GM23338 (cell line): ENCODE data around the gene B4GAT1.

Source experiments
- CREB1 ChIP-seq: fragments of 250-450 bp; sonication (Bioruptor Pico); IDR thresholded peaks from 2 replicates; pipeline ENCODE4 v1.5.0; 2020; ENCODE audit warnings: low read depth, mild to moderate bottlenecking, moderate library complexity
- EZH2 ChIP-seq: fragments of 200-600 bp; sonication (generic); IDR thresholded peaks from one replicate; pipeline ENCODE4 v1.8.0; 2017; ENCODE audit warnings: antibody characterized with exemption, mild to moderate bottlenecking, low read depth; ENCODE audit not compliant: unreplicated experiment
- EZH2phosphoT487 ChIP-seq: fragments of 200-600 bp; sonication (generic); IDR thresholded peaks from one replicate; pipeline ENCODE4 v1.8.1; 2018; ENCODE audit warnings: antibody characterized with exemption; ENCODE audit not compliant: unreplicated experiment
- JUNB ChIP-seq: IDR thresholded peaks from one replicate; pipeline ENCODE4 v1.6.1; 2016; ENCODE audit warnings: antibody characterized with exemption; ENCODE audit not compliant: unreplicated experiment
- POLR2AphosphoS5 ChIP-seq: IDR thresholded peaks from 2 replicates; pipeline ENCODE4 v1.6.1; 2016; ENCODE audit warnings: antibody characterized with exemption, low read depth
- STAT1 ChIP-seq: IDR thresholded peaks from one replicate; pipeline ENCODE4 v1.6.1; 2016; ENCODE audit warnings: antibody characterized with exemption; ENCODE audit not compliant: unreplicated experiment
- TF ChIP-seq, protein P1 (sequence below), 2 experiments: fragments of 200-600 bp in 1 of 2; sonication (generic) in 1 of 2; conservative IDR thresholded peaks; 2 replicates each; pipeline versions ENCODE4 v1.5.1 to v1.6.1; 2016 to 2017; ENCODE audit warnings: antibody characterized with exemption in 2 of 2, low read depth in 2 of 2, mild to moderate bottlenecking in 2 of 2, moderate library complexity in 1 of 2
- TF ChIP-seq, protein P2 (sequence below): IDR thresholded peaks from one replicate; pipeline ENCODE4 v1.6.1; 2018; ENCODE audit warnings: antibody characterized with exemption; ENCODE audit not compliant: unreplicated experiment
- TF ChIP-seq, protein P3 (sequence below): fragments of 250-450 bp; sonication (Bioruptor Pico); IDR thresholded peaks from 2 replicates; pipeline ENCODE4 v1.5.0; 2020; ENCODE audit warnings: mild to moderate bottlenecking, moderate library complexity

- TF ChIP-seq, protein P1, sequence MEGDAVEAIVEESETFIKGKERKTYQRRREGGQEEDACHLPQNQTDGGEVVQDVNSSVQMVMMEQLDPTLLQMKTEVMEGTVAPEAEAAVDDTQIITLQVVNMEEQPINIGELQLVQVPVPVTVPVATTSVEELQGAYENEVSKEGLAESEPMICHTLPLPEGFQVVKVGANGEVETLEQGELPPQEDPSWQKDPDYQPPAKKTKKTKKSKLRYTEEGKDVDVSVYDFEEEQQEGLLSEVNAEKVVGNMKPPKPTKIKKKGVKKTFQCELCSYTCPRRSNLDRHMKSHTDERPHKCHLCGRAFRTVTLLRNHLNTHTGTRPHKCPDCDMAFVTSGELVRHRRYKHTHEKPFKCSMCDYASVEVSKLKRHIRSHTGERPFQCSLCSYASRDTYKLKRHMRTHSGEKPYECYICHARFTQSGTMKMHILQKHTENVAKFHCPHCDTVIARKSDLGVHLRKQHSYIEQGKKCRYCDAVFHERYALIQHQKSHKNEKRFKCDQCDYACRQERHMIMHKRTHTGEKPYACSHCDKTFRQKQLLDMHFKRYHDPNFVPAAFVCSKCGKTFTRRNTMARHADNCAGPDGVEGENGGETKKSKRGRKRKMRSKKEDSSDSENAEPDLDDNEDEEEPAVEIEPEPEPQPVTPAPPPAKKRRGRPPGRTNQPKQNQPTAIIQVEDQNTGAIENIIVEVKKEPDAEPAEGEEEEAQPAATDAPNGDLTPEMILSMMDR (conservative IDR thresholded peaks at IDR 0.05; ENCODE audit: low read depth in 2 of 2) = no peak
- no peak for TF ChIP-seq EZH2
- TF ChIP-seq STAT1 = no peak
- TF ChIP-seq CREB1 (CRISPR knock-in tag) = no peak
- TF ChIP-seq JUNB = no peak
- TF ChIP-seq POLR2AphosphoS5 = no peak
- TF ChIP-seq, protein P2, sequence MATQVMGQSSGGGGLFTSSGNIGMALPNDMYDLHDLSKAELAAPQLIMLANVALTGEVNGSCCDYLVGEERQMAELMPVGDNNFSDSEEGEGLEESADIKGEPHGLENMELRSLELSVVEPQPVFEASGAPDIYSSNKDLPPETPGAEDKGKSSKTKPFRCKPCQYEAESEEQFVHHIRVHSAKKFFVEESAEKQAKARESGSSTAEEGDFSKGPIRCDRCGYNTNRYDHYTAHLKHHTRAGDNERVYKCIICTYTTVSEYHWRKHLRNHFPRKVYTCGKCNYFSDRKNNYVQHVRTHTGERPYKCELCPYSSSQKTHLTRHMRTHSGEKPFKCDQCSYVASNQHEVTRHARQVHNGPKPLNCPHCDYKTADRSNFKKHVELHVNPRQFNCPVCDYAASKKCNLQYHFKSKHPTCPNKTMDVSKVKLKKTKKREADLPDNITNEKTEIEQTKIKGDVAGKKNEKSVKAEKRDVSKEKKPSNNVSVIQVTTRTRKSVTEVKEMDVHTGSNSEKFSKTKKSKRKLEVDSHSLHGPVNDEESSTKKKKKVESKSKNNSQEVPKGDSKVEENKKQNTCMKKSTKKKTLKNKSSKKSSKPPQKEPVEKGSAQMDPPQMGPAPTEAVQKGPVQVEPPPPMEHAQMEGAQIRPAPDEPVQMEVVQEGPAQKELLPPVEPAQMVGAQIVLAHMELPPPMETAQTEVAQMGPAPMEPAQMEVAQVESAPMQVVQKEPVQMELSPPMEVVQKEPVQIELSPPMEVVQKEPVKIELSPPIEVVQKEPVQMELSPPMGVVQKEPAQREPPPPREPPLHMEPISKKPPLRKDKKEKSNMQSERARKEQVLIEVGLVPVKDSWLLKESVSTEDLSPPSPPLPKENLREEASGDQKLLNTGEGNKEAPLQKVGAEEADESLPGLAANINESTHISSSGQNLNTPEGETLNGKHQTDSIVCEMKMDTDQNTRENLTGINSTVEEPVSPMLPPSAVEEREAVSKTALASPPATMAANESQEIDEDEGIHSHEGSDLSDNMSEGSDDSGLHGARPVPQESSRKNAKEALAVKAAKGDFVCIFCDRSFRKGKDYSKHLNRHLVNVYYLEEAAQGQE = no peak
- TF ChIP-seq EZH2phosphoT487 = no peak
- TF ChIP-seq, protein P3, sequence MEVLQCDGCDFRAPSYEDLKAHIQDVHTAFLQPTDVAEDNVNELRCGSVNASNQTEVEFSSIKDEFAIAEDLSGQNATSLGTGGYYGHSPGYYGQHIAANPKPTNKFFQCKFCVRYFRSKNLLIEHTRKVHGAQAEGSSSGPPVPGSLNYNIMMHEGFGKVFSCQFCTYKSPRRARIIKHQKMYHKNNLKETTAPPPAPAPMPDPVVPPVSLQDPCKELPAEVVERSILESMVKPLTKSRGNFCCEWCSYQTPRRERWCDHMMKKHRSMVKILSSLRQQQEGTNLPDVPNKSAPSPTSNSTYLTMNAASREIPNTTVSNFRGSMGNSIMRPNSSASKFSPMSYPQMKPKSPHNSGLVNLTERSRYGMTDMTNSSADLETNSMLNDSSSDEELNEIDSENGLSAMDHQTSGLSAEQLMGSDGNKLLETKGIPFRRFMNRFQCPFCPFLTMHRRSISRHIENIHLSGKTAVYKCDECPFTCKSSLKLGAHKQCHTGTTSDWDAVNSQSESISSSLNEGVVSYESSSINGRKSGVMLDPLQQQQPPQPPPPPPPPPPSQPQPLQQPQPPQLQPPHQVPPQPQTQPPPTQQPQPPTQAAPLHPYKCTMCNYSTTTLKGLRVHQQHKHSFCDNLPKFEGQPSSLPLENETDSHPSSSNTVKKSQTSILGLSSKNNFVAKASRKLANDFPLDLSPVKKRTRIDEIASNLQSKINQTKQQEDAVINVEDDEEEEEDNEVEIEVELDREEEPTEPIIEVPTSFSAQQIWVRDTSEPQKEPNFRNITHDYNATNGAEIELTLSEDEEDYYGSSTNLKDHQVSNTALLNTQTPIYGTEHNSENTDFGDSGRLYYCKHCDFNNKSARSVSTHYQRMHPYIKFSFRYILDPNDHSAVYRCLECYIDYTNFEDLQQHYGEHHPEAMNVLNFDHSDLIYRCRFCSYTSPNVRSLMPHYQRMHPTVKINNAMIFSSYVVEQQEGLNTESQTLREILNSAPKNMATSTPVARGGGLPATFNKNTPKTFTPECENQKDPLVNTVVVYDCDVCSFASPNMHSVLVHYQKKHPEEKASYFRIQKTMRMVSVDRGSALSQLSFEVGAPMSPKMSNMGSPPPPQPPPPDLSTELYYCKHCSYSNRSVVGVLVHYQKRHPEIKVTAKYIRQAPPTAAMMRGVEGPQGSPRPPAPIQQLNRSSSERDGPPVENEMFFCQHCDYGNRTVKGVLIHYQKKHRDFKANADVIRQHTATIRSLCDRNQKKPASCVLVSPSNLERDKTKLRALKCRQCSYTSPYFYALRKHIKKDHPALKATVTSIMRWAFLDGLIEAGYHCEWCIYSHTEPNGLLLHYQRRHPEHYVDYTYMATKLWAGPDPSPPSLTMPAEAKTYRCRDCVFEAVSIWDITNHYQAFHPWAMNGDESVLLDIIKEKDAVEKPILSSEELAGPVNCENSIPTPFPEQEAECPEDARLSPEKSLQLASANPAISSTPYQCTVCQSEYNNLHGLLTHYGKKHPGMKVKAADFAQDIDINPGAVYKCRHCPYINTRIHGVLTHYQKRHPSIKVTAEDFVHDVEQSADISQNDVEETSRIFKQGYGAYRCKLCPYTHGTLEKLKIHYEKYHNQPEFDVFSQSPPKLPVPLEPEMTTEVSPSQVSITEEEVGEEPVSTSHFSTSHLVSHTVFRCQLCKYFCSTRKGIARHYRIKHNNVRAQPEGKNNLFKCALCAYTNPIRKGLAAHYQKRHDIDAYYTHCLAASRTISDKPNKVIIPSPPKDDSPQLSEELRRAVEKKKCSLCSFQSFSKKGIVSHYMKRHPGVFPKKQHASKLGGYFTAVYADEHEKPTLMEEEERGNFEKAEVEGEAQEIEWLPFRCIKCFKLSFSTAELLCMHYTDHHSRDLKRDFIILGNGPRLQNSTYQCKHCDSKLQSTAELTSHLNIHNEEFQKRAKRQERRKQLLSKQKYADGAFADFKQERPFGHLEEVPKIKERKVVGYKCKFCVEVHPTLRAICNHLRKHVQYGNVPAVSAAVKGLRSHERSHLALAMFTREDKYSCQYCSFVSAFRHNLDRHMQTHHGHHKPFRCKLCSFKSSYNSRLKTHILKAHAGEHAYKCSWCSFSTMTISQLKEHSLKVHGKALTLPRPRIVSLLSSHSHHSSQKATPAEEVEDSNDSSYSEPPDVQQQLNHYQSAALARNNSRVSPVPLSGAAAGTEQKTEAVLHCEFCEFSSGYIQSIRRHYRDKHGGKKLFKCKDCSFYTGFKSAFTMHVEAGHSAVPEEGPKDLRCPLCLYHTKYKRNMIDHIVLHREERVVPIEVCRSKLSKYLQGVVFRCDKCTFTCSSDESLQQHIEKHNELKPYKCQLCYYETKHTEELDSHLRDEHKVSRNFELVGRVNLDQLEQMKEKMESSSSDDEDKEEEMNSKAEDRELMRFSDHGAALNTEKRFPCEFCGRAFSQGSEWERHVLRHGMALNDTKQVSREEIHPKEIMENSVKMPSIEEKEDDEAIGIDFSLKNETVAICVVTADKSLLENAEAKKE = no peak
Measured at GRCh38 chr11:66393954-66394353, 46.5 kb upstream of the B4GAT1 start.
